Kidney glomerular epithelial cell (primary cell): Measurements from ENCODE around the gene MTREX.

Experiments
- DNase-seq: peaks from one replicate; lab custom pipeline; 2025; lab: John Stamatoyannopoulos, UW

MTREX gene

DNA sequence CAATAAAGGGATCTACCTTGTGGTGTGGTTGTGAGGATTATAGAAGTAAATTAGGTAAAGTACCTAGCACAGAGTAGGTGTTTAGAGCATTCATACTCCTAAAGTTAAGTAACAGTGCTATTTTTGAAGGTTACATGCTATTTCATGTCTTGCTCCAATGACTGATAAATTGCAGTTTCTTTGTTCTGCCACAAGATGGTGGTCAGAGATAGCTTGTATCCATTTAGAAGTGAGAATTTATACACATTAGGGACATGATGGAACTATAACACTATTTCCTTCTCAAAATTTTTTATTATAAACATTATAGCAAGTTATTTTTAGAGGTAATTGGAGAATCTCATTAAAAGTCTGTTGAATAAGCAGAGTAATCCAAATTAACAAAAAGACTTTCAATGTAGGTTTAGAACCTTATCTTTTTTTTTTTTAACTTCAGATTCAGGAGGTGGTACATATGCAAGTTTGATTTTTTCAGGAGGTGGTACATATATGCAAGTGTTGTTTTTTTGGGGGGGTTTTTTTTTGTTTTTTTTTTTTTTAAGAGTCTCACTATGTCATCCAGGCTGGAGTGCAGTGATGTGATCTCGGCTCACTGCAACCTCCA, 17.1 kb downstream of the MTREX start:
- peak; percentile 43 for DNase-seq

DNA sequence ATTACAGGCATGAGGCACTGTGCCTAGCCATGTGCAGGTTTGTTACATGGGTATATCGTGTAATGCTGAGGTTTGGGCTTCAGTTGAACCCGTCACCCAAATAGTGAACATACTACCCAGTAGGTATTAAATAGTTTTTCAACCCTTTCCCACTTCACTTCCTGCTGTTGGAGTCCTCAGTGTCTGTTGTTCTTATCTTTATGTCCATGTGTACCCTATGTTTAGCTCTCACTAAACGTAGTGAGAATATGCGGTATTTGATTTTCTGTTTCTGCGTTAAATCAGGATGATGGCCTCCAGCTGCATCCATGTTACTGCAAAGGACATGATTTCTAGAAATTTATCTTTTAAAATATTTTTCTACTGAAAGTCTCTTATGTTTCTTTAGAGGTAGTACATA, 17.8 kb downstream of the MTREX start:
- no peak for DNase-seq

DNA sequence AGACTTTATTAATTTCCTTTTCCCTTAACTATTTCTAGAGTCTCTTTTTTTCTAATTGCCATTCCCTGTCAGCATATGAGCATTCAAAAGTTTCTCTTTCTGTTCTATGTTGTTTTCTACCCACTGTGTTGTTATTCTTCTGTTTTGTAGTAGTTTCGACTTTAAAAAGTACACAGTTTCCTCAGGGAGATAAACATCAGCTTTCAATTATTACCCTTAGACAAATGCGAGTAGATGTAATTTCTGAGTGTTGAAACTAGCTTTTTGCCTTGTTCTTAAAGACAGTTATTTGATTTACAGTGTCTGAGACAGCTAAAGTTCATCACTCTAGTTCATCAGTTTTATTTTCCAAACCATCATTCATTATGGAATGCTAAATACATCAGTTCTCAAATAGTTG, 19.5 kb downstream of the MTREX start:
- DNase-seq = no peak

DNA sequence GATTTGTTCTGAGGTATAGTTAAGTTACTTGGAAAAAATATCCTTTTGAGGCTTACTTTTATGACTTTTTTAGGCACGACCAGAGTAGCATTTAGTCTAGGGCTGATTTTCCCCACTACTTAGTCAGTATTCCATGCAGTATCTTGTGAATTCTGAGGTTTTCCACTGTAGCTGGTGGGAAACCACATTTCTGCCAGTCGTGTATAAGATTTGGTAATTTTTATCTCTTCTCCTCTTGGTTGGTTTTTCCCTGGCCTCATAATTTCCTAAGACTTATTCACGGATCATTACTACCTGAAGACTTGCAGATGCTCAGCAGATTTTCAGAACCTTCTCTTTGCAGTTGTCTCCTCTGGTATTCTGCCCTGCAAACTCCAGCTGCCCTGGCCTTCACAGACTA, 23.5 kb downstream of the MTREX start:
- DNase-seq = no peak

DNA sequence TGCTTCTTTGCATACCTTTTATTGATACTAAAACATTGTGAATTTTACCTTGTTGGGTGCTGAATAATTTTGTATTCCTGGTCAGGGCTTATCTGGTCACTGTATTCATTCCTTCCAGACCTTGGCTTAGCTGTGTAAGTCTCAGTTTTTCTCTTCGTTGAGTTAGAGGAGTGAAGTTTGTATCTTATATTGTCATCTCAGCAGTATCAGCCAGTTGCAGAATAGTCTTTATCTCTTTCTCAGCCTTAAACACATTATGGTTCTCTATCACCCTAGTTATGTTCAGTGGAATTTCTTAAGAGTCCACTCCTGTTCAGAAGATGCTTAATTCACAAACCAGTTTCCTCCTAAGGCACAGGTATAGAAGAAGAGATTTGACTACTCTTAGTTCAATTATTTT, 25.2 kb downstream of the MTREX start:
- DNase-seq = no peak

DNA sequence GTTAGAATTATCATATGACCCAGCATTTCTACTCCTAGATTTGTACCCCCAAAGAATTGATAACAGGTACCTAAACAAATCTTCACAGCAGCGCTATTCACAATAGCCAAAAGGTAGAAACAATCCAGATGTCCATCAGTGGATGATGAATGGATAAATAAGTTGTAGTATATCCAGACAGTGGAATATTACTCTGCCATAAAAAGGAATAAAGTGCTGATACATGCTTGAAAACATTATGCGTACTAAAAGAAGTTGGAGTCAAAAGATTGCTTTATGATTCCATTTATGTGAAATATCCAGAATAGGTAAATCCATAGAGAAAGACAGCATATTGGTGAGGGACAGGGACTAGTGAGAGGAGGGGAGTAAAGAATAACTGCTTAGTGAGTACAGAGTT, 26.0 kb downstream of the MTREX start:
- DNase-seq = no peak

DNA sequence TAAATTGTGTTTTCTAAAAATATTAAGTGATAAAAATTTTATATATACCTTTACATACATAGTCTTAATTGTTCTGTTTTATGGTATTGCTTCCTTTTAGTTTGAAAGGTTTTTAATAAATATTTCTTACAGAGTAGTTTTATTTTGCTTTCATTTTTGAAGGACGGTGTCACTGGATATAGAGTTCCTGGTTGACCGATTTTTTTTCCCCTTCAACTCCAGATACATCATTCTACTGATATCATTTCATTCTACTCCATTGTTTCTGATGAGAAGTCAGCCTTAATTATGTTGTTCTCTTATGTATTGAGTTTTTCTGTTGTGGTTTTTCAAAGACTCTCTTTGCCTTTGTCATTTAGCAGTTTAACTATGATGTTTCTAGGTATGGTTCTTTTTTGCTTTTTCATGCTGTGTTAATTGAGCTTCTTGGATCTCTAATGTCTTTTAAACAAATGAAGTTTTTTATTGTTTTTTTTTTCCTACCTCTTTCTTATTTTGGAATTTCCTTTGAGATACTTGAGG, 30.4 kb downstream of the MTREX start:
- no peak for DNase-seq

DNA sequence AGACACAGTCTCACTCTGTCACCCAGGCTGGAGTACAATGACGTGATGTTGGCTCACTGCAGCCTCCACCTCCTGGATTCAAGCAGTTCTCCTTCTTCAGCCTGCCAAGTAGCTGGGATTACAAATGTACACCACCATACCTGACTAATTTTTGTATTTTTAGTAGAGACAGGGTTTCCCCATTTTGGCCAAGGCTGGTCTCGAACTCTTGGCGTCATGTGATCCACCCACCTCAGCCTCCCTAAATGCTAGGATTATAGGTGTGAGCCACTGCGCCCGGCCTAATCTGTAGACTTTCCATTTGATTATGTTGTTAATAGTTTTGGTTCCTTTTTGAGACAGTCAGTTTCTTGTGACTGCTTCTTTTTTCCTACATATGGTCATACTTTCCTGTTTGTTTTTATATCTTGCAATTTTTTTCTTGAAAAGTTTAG, 31.0 kb downstream of the MTREX start:
- no peak for DNase-seq

DNA sequence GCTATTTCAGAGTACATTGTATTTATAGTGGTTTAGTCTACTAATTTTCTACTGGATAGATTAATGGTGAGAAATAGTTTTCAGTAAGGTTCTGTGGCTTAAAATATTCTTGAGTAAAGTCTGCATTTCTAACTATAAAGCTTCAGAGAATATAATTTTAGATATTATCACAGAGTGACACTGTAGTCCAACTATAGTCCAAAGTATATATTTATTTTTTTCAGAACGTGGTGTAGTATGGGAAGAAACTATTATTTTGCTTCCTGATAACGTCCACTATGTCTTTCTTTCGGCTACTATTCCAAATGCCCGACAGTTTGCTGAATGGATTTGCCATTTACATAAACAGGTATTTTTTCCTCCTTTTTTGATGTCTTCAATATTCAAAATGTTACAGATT, 35.3 kb downstream of the MTREX start:
- no peak for DNase-seq

DNA sequence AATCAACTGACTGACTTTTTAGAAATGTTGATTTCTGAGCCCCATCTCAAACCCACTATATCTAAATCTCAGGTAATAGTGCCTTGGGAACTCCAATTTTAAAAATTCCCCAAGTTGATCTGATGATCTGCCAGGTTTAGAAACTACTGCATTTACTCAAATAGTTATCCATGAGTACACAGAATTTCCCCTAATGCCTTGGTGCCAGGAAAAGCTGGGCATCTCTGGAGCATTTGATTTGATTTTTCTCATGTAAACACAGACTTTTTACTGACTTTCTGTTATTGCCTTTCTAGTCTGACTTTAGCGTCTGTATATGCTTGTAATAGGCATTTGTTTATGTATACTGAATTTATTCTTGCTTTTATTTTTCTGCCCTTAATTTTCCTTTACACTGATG, 35.8 kb downstream of the MTREX start:
- DNase-seq = no peak

DNA sequence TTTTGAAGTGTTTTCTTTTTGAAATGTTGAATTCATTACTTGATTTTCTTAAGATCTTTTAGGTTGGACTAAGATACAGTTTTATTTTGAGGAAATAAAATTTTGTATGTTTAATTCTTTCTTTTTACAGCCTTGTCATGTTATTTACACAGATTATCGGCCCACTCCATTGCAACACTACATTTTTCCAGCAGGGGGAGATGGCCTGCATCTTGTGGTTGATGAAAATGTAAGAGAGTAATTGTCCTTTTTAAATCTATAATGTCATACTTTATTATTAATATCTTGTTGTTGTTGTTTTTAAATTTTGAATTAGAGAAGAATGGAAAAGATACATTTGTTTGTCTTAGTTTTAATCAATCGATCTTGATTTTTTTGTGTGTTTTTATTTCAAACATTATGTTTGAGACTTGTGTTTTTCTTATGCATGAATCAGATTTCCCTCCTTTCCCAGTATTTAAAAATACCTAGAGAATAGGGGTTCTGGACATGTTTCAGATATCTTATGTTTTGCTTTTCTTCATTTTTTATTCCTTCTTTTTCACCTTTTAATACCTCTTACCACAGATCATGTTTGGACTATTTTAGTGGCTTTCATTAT, 36.7 kb downstream of the MTREX start:
- peak; percentile 30 for DNase-seq

DNA sequence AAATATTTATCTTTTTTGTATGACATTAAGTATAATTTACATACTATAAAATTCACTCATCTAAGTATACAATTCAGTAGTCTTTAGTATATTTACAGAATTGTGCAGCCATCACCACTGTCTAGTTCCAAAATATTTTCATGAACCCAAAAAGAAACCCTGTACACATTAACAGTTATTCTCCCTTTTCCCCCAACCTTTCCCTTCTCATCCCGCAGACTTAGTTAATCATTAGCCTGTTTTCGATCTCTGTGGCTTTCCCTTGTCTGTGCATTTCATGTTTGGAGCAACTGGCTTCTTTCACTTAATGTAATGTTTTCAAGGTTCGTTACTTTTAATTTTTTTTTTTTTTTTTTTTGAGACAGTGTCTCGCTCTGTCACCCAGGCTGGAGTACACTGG, 37.5 kb downstream of the MTREX start:
- no peak for DNase-seq

DNA sequence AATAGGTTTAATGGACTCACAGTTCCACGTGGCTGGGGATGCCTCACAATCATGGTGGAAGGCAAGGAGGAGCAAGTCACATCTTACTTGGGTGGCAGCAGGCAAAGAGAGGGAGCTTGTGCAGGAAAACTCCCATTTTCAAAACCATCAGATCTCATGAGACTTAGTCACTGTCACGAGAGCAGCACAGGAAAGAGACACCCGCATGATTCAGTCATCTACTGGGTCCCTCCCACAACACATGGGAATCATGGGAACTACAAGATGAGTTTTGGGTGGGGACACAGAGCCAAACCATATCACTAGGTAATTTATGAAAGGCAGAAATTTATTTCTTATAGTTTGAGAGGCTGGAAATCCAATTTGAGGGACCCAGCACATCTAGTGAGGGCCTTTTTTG, 40.0 kb downstream of the MTREX start:
- DNase-seq = no peak

DNA sequence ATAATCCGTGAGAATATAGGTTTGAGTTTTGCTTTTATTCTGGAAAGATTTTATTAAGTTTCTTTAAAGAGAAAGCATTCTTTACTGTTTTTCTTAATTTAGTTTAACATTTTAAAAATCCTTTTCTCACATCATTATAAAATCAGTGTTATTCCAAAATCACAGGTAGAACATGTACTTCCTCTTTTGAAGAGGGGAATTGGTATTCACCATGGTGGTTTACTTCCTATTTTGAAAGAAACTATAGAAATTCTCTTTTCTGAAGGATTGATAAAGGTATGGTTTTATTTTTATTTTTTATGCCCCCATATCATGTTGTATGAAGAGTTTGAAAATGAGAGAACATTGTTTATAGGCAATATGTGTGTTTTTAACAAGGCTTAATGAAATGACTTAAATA, 43.0 kb downstream of the MTREX start:
- no peak for DNase-seq

DNA sequence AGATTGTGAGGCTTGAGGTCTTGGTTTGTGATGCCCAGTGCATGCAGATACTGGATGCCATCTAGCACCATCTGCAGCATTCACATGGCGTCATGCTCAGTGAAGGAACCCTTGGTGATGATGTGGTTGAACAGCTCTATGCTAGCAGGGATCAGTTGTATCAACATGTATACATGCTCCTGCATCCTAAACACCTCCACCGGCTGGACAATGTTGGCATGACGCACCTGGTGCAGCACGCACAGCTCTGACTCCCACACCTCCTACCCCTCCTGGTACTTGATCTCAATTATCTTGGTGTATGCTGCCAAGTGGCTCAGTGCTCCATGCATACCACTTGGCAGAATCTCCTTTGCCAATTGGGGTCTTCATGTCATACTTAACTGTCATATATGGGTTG, 49.1 kb downstream of the MTREX start:
- no peak for DNase-seq

DNA sequence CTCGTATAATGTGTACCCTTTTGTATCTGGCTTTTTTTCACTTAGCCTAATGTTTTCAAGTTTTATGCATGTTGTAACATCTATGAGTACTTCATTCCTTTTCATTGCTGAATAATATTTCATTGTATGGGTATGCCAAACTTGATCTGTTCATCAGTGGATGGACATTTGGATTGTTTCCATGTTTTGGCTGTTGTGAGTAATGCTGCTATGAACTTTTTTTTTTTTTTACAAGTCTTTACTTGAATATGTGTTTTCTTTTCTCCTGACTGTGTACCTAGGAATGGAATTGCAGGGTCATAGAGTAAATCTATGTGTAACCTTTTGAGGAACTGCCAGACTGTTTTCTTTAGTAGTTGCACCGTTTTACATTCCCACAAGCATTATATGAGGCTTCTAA, 52.4 kb downstream of the MTREX start:
- DNase-seq = no peak

DNA sequence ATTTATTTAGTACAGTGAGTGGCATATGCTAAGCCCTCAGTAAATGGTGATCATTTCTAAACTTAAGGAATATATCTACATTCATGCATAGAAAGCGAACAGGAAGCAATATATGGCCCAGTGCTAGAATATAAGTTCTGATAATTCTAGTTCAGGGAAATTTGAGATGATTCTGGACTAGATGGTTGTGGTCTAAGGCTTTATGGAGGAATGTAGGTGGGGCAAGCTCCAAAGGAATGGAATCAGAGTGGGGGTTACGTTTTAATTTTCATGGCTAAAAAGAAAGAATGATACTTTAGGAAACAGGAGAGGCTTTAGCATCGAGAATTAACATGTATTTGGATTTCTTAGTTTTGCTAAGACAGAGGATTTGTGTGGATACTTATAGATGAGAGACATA, 56.1 kb downstream of the MTREX start:
- DNase-seq = no peak

DNA sequence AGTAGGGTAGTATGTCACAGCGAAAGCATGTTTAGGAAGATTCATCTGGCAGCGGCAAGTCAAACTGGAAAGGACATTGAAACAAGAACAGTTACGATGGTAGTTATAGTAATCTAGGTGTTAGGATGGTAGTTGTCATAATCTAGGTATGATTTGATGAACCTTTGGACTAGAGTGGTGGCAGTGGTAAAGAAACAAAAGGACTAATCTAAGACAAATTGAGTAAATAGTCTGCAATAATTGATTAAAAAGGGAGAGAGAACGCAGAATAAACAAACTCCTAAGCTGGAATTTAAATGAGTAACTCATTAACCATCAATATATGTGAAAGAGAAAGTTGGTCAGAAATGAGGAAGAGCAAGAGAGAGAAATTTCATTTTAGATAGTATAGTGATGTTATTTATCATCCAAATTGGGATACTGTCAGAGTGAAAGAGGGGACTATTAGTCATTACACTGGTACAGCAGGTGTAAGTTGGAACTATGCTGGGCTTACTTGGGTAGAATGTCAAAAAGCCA, 56.8 kb downstream of the MTREX start:
- no peak for DNase-seq

DNA sequence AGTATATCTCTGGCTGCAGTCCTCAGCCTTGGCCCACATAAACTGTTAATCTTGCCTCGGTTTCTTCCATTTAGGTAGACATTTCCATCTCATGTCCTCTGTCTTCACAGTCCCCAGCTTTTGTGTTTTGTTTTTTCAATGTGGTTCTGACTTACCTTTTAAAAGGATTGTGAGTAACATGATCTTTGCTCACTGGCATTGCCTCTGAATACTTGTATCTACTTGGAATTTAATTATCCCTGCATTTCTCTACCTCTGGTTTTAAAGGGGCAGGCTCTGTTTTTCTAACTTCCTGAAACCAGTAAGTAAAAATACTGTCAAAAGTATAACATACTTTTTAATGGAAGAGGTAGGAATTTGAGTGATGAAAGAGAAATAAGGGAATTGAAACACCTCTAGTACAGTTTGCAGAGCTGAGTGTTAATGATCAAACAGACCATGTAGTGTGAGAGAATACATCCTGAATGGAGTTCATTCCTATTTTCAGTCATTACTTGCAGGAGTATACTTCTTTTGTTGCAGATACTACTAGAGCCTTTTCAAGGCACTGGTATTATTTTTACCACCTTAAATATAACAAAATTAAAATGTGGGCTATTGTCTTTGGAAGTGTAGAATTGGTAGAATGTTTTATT, 62.6 kb downstream of the MTREX start:
- no peak for DNase-seq

DNA sequence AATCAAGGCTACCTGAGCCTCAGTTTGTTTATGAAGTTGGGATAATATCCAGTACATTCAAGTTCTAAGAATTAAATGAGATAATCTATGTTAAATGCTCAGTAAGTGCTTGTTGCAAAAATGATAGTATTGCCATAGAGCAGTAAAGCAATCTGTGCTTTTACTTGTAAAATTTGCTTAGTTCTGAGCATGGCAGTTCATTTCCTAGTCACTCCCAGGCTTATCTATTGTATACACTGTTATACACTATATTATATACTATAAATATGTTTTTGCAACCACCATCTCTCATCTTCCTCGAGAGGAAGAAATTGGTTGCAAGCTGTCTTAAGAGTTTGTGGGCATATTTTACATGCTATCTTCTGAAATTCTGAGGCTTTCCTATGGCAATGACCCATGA, 63.4 kb downstream of the MTREX start:
- DNase-seq = no peak

DNA sequence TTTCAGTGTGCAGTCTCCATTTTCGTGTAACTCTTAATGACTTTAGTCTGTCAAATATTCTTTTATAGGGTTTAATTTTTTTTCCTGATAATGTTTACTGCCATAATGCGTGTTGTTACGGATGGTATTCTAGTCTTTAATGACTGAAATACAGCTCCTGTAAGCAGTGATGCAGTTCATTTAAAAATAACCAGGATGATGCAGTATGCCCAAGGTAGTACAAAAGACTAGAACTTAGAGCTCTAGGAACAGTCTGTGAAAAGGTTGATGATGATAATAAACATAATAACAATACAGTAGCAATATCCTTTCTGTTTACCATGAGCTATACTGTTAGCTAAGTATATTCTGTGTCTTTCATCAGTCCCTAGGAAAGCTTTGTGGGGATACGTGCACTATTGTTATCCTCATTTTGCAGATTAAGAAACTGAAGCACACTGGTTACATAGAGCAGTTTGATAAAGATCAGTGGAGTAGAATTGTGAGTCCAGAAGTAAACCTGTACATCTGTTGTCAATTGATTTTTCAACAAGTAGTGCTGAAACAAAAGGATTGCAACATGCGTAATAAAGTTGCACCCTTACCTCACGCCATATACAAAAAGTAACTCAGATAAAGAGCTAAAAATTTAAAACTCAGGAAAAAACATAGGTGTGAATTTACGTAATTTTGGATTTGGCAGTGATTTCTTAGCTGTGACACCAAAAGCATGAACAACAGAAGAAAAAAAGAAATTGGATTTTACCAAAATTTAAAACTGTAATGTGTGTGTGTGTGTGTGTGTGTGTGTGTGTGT, 64.5 kb downstream of the MTREX start:
- DNase-seq = no peak

DNA sequence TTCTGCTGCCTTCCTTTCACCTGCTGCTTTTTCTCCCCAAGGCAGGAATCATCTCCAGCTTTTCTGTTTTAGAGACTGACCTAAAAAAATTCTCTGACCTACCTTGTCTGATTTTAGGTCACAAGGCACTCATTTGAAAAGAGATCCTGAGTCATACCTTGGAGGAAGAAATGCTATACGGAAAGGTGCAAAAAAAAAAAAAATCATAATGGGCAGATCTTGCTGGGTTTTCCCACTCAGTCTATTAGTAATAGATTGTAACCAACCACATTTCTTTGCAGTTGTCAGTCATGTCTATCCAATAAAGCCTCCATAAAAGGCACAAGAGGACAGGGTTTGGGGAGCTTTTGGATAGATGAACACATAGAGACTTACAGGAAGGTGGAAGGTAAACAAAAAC, 70.0 kb downstream of the MTREX start:
- no peak for DNase-seq

DNA sequence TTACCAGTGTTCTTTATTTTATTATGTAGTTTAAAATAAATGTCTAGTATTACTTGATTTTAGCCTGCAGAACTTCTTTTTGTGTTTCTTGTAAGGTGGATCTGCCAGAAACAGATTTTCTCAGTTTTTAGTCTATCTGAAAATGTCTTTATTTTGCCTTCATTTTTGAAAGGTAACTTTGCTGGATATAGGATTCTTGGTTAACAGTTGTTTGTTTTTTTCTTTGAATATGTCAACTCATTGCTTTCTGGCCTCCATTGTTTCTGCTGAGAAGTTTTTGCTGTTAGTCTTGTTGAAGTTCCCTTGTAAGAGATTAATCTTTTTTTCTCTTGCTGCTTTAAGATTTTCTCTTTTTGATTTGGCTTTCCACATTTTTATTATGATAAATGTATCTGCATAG, 75.5 kb downstream of the MTREX start:
- DNase-seq = no peak
